Glutamatergic neuron (in vitro differentiated cells): ENCODE measurements around the gene NAGA. TPM values are rescaled to one million over a fixed set of nuclear protein-coding genes. Genes with fewer than 3 reads are reported as not detected.

ENCODE experiments used
- DNase-seq: peaks from one replicate; pipeline ENCODE4 v3.0.0; 2022
- H3K27ac Mint-ChIP-seq: one replicate; pipeline ENCODE4 v1.8.0; 2020; ENCODE audit warnings: mild to moderate bottlenecking, mixed read lengths, inconsistent platforms; ENCODE audit not compliant: unreplicated experiment
- H3K27me3 Mint-ChIP-seq: one replicate; pipeline ENCODE4 v1.8.0; 2020; ENCODE audit warnings: mild to moderate bottlenecking, moderate library complexity, mixed read lengths, inconsistent platforms; ENCODE audit not compliant: unreplicated experiment
- H3K36me3 Mint-ChIP-seq: one replicate; pipeline ENCODE4 v1.8.0; 2020; ENCODE audit warnings: mild to moderate bottlenecking, mixed read lengths, inconsistent platforms; ENCODE audit not compliant: unreplicated experiment
- H3K4me1 Mint-ChIP-seq: one replicate; pipeline ENCODE4 v1.8.0; 2020; ENCODE audit warnings: mild to moderate bottlenecking, low read depth, mixed read lengths, inconsistent platforms; ENCODE audit not compliant: unreplicated experiment
- H3K4me3 Mint-ChIP-seq: one replicate; pipeline ENCODE4 v1.8.0; 2020; ENCODE audit warnings: mild to moderate bottlenecking, mixed read lengths, inconsistent platforms; ENCODE audit not compliant: unreplicated experiment
- H3K9me3 Mint-ChIP-seq: one replicate; pipeline ENCODE4 v1.8.0; 2020; ENCODE audit warnings: mild to moderate bottlenecking, moderate library complexity, mixed read lengths, inconsistent platforms; ENCODE audit not compliant: unreplicated experiment
- total RNA-seq: library from RNA; stranded (reverse); fragmentation: NEBNext Ultra II Directional; extraction: Animal tissue kit (Norgen Biotek cat#: 25700); gene quantifications from one replicate; pipeline ENCODE4 v1.2.1, GENCODE V29; 2021; ENCODE audit not compliant: unreplicated experiment
- TF ChIP-seq, protein P1 (sequence below): fragments of 200-600 bp; sonication (generic); IDR thresholded peaks from one replicate; pipeline ENCODE4 v1.5.0; 2021; ENCODE audit not compliant: partially characterized antibody, unreplicated experiment

The NAGA gene
- total RNA-seq, 1 donor from 2014 or later, result 13.0 TPM

DNA sequence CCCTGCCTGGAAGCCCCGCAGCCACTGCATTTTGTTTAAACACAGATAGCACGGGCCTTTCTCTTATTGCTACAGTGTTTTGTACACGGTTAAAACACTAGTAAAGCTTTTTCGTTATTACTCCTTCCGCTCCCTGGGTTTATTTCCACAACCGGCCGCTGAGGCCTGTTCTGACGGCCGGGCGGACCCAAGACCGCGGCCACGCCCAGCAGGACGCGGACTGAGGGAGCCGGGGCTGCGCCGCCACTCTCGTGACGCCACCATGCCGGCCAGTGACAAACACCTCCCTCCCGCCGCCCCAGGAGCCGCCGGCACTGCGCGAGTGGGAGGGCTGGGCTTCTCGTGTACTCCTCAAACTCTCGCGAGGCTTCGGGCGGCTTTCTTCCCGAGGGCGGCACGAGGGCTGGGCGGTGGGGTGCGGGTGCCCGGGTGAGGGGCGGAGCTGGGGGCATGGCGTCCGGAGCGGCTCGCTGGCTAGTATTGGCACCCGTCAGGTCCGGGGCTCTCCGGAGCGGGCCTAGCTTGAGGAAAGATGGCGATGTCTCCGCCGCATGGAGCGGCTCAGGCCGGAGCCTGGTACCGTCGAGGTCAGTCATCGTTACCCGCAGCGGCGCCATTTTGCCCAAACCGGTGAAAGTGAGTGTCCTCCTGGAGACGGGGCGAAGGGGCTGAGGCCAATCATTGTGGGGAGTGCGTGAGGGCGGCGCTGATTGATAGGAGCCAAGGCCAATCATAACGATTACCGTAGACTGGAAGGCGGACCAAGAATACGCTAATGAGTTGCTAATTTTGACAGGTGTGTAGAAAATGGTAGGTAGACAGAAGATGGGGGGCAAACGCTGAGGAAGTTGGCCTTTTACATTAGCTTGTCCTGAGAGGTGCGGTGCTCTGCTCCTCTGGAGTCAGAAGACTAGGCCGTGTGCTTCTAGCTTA, 9.0 kb upstream of the NAGA start, which contains the start of gene SMDT1:
SMDT1 (plus strand) TSS at position 382 of the 933 bp plus-strand sequence; CDS start at position 451, 69 bp downstream.
- peaks cover 14% of the 10 kb centered on the region for H3K9me3 Mint-ChIP-seq
- TF ChIP-seq, protein P1, sequence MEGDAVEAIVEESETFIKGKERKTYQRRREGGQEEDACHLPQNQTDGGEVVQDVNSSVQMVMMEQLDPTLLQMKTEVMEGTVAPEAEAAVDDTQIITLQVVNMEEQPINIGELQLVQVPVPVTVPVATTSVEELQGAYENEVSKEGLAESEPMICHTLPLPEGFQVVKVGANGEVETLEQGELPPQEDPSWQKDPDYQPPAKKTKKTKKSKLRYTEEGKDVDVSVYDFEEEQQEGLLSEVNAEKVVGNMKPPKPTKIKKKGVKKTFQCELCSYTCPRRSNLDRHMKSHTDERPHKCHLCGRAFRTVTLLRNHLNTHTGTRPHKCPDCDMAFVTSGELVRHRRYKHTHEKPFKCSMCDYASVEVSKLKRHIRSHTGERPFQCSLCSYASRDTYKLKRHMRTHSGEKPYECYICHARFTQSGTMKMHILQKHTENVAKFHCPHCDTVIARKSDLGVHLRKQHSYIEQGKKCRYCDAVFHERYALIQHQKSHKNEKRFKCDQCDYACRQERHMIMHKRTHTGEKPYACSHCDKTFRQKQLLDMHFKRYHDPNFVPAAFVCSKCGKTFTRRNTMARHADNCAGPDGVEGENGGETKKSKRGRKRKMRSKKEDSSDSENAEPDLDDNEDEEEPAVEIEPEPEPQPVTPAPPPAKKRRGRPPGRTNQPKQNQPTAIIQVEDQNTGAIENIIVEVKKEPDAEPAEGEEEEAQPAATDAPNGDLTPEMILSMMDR, result no peak
- H3K4me3 Mint-ChIP-seq, result peak within 1 kb of the TSS; percentile 92
- peak; percentile 98 for DNase-seq
- H3K27ac Mint-ChIP-seq, result peak within 1 kb of the TSS; percentile 95
- H3K4me1 Mint-ChIP-seq, result peaks cover 10% of the 10 kb centered on the region
- H3K36me3 Mint-ChIP-seq, result peaks cover 6% of the 10 kb centered on the region
- H3K27me3 Mint-ChIP-seq, result peaks cover 7% of the 10 kb centered on the region

DNA sequence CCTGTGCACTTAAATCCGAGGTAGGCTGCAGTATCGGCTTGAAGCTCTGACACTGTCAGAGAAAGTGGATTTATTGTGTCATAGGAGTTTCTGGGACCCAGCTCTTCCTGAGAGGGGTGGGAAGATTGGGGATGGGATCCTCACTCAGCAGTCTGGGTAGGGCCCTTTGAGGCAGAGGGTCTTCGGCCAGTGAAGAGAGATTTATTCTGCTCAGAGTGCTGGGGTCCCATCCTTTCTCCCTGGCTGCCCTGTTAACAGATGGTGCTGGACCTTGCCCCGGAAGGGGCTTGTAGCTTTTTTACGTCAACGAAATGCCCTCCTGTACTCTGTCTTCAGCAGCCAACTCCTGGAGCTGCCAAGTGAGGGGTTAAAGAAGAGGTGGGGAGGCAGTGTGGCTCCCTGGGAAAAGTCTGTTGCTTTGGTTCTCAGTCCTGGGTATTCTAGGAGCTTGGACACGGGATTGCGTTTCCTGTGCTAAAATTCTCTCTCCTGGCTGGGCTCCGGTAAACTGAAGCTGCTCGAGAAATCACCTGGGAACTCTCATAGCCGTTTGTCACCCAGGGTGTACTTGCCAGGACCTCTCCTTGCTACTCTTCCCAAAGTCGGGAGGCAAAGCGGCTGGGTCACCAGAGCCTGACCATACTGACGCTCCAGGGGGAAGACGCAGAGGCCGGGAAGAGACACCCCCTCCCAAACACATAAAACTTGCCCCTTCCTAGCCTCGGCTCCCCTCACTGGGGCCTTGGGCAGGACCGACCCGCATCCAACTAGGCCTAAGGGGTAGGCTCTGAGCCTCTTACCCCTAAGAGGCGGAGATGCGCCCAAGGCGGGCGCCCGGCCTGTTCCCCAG, 8.1 kb upstream of the NAGA start:
- H3K27me3 Mint-ChIP-seq, result peaks cover 7% of the 10 kb centered on the region
- H3K4me1 Mint-ChIP-seq, result peaks cover 10% of the 10 kb centered on the region
- DNase-seq, result peak; percentile 26
- TF ChIP-seq, protein P1, result no peak
- H3K36me3 Mint-ChIP-seq, result peaks cover 6% of the 10 kb centered on the region
- peak overlapping the region; percentile 92 for H3K4me3 Mint-ChIP-seq
- peak overlapping the region; percentile 95 for H3K27ac Mint-ChIP-seq
- H3K9me3 Mint-ChIP-seq, result peaks cover 11% of the 10 kb centered on the region

DNA sequence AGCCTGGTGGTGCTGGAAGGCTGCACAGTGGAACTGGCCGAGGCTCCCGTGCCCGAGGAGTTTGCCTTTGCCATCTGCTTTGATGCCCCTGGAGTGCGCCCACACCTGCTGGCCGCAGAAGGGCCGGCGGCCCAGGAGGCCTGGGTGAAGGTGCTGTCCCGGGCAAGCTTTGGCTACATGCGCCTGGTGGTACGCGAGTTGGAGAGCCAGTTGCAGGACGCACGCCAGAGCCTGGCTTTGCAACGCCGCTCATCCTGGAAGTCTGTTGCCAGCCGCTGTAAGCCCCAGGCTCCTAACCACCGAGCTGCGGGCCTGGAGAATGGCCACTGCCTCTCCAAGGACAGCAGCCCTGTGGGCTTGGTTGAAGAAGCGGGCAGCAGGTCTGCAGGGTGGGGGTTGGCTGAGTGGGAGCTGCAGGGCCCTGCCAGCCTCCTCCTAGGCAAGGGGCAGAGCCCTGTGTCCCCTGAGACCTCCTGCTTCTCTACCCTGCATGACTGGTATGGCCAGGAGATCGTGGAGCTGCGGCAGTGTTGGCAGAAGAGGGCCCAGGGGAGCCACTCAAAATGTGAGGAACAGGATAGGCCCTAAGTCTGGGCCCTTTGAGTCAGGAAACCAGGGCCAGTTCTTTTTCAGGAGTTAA, 7.0 kb upstream of the NAGA start:
- Mint-ChIP-seq H3K4me1 (peaks cover 16% of the 10 kb centered on the region), H3K27ac (peak overlapping the region; percentile 95)

DNA sequence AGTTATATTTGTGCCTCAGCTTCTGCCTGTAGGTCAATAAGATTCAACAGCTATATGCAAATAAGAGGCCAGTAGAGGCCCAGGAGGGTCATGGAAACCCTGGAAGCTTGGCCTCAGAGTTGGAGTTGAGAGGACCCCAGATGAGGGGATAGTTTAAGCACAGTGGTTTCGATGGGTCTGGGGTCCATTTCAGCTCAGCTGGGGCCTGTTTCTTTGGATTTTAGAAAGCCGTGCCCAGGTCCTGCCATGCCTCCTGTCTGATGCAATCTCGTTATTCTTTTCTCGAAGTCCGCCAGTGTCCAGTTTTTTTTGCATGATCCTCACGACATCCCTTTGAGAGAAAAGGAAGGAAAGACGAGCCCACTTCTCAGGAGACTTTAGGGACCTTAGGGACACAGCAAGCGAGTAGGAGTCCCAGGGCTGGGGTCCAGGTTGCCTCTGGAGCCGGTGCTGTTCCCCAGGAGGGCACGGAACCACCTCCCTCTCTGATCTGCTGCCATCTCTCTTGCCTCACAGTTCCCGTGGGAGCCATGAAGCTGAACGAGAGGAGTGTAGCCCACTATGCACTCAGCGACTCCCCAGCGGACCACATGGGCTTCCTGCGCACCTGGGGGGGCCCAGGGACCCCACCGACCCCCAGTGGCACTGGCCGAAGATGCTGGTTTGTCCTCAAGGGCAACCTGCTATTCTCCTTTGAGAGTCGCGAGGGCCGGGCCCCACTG, 6.3 kb upstream of the NAGA start:
- TF ChIP-seq, protein P1, result no peak
- Mint-ChIP-seq H3K4me3 (no peak overlapping the region), H3K27ac (no peak overlapping the region), H3K27me3 (peaks cover 10% of the 10 kb centered on the region), H3K36me3 (peaks cover 6% of the 10 kb centered on the region), H3K9me3 (peaks cover 10% of the 10 kb centered on the region), H3K4me1 (peaks cover 17% of the 10 kb centered on the region)
- DNase-seq, result no peak

More for the DNA sequence above, 7.0 kb upstream of the NAGA start:
- Mint-ChIP-seq H3K9me3 (peaks cover 13% of the 10 kb centered on the region), H3K36me3 (peaks cover 6% of the 10 kb centered on the region), H3K27me3 (peaks cover 9% of the 10 kb centered on the region), H3K4me3 (no peak overlapping the region)
- DNase-seq, result no peak
- TF ChIP-seq, protein P1, result no peak
